Fibroblast of lung (primary cell): ENCODE data around the gene EPHB2. TPM values are rescaled to one million over a fixed set of nuclear protein-coding genes. Genes with fewer than 3 reads are reported as not detected.
A peak's percentile ranks its signal among the peaks of the same experiment; 100 is the strongest.

Experiments used
- DNase-seq, 2 donors: peaks; one replicate each; pipeline versions ENCODE4 v3.0.0 to v3.0.0-alpha.2; 2010; ENCODE audit warnings: low read depth in 2 of 2
- H2AFZ ChIP-seq: 2 replicates; pipeline ENCODE4 v1.5.1; 2012; ENCODE audit warnings: low read length, control low read depth, inconsistent platforms
- H3K27ac ChIP-seq: 2 replicates; pipeline ENCODE4 v1.5.1; 2011; ENCODE audit warnings: low read length, control low read depth; ENCODE audit not compliant: insufficient read depth
- H3K27me3 ChIP-seq: 2 replicates; pipeline ENCODE4 v1.5.1; 2011; ENCODE audit warnings: mild to moderate bottlenecking, low read length; ENCODE audit not compliant: control insufficient read depth, insufficient read depth
- H3K36me3 ChIP-seq: 2 replicates; pipeline ENCODE4 v1.5.1; 2011; ENCODE audit warnings: low read length; ENCODE audit not compliant: control insufficient read depth, insufficient read depth
- H3K4me1 ChIP-seq: 2 replicates; pipeline ENCODE4 v1.5.1; 2011; ENCODE audit warnings: low read length; ENCODE audit not compliant: control insufficient read depth, insufficient read depth; ENCODE audit errors: extremely low read depth
- H3K4me2 ChIP-seq: 2 replicates; pipeline ENCODE4 v1.5.1; 2011; ENCODE audit warnings: low read length, control low read depth; ENCODE audit not compliant: insufficient read depth; ENCODE audit errors: extremely low read depth
- H3K4me3 ChIP-seq, 4 experiments: fragments of 200-600 bp in 1 of 4; sonication (generic) in 1 of 4; replicated peaks in 1 of 4; 2 replicates each; pipeline ENCODE4 v1.5.1; 2011 to 2016; ENCODE audit warnings: low read length in 4 of 4, low read depth in 3 of 4, mild to moderate bottlenecking in 3 of 4, control low read depth in 2 of 4, inconsistent platforms in 1 of 4, mixed read lengths in 1 of 4; ENCODE audit not compliant: insufficient read depth in 1 of 4; ENCODE audit errors: control extremely low read depth in 1 of 4
- H3K79me2 ChIP-seq: 2 replicates; pipeline ENCODE4 v1.5.1; 2012; ENCODE audit warnings: mild to moderate bottlenecking, low read length, inconsistent platforms; ENCODE audit not compliant: control insufficient read depth, insufficient read depth
- H3K9ac ChIP-seq: 2 replicates; pipeline ENCODE4 v1.5.1; 2011; ENCODE audit warnings: mild to moderate bottlenecking, low read length, control low read depth; ENCODE audit not compliant: insufficient read depth
- H3K9me3 ChIP-seq: 2 replicates; pipeline ENCODE4 v1.5.1; 2012; ENCODE audit warnings: low read depth, low read length; ENCODE audit not compliant: control insufficient read depth, insufficient read depth
- H4K20me1 ChIP-seq: 2 replicates; pipeline ENCODE4 v1.5.1; 2011; ENCODE audit warnings: low read length; ENCODE audit not compliant: control insufficient read depth, insufficient read depth; ENCODE audit errors: extremely low read depth
- EZH2 ChIP-seq: IDR thresholded peaks from 2 replicates; pipeline ENCODE4 v1.5.1; 2012; ENCODE audit warnings: low read length, control low read depth, mild to moderate bottlenecking; ENCODE audit errors: missing control alignments
- polyA plus RNA-seq, 2 donors: library from polyadenylated mRNA; depleted of rRNA in 1 of 2; stranded (reverse) in 1 of 2; unstranded in 1 of 2; fragments of >200 nt; gene quantifications; 2 replicates each; pipeline ENCODE4 v1.2.1, GENCODE V29; 2011 to 2012; ENCODE audit warnings: missing spikeins in 1 of 2
- total RNA-seq: library from RNA; depleted of rRNA; stranded (reverse); fragments of >200 nt; gene quantifications from 2 replicates; pipeline ENCODE4 v1.2.1, GENCODE V29; 2014
- TF ChIP-seq, protein P1 (sequence below), 2 donors: IDR thresholded peaks in 1 of 2; conservative IDR thresholded peaks in 1 of 2; 1 replicate in 1 of 2; 2 replicates in 1 of 2; pipeline ENCODE4 v1.5.1; 2011 to 2012; ENCODE audit warnings: low read length in 2 of 2, control low read depth in 1 of 2, inconsistent platforms in 1 of 2, low read depth in 1 of 2, mild to moderate bottlenecking in 1 of 2

EPHB2 gene
- total and polyA plus RNA-seq, 2 donors (not counting 1 experiment from before 2014, with no cell fraction given): 4.1 to 11.2 TPM

DNA sequence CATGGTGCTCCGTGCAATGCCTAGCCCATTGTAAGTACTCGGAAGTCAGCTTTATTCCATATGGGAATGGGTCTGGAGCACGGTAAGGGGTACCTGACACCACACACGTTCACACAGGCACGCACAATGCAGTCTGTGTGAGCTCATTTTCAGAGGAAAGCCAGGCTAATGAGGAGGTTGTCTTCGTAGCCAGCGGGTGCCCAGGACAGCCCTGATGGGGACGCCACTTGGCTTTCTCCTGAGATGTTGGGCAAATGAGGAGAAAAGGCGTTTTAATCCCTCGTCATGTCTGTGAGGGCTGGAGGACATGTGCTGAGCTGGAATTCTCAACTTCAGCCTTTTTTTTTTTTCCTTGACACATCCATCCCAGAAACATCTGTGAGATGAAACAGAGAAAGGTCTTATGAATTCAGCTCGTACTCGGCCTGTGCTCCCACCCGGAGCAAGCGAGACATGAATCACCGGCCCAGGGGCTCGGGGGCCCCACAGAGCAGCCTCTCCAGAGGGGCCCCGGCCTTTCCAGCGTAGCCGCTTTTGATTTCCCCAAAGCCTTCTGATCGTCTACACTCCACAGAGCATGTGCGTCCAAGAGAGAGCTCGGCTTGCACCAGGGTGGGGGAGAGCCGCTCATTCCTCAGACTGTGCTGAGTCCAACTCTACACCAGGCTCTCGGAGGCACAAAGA, 125.1 kb downstream of the EPHB2 start:
- Histone ChIP-seq H3K27me3 (no peaks in the 10 kb centered on the region), H3K4me1 (peaks cover 12% of the 10 kb centered on the region), H2AFZ (no peak overlapping the region), H3K4me2 (no peak overlapping the region), H4K20me1 (no peaks in the 10 kb centered on the region), H3K36me3 (no peaks in the 10 kb centered on the region), H3K4me3 (no peak overlapping the region), H3K27ac (no peak overlapping the region), H3K9me3 (no peaks in the 10 kb centered on the region), H3K9ac (no peak overlapping the region), H3K79me2 (no peaks in the 10 kb centered on the region)
- TF ChIP-seq EZH2: no peak
- TF ChIP-seq, protein P1, sequence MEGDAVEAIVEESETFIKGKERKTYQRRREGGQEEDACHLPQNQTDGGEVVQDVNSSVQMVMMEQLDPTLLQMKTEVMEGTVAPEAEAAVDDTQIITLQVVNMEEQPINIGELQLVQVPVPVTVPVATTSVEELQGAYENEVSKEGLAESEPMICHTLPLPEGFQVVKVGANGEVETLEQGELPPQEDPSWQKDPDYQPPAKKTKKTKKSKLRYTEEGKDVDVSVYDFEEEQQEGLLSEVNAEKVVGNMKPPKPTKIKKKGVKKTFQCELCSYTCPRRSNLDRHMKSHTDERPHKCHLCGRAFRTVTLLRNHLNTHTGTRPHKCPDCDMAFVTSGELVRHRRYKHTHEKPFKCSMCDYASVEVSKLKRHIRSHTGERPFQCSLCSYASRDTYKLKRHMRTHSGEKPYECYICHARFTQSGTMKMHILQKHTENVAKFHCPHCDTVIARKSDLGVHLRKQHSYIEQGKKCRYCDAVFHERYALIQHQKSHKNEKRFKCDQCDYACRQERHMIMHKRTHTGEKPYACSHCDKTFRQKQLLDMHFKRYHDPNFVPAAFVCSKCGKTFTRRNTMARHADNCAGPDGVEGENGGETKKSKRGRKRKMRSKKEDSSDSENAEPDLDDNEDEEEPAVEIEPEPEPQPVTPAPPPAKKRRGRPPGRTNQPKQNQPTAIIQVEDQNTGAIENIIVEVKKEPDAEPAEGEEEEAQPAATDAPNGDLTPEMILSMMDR (conservative IDR thresholded peaks at IDR 0.05 in 1 of 2, IDR thresholded peaks at IDR 0.05 in 1 of 2; ENCODE audit: low read depth in 1 of 2, low read length in 2 of 2): no peak
- peak in 1 of 2 donors; percentile 58 for DNase-seq

DNA sequence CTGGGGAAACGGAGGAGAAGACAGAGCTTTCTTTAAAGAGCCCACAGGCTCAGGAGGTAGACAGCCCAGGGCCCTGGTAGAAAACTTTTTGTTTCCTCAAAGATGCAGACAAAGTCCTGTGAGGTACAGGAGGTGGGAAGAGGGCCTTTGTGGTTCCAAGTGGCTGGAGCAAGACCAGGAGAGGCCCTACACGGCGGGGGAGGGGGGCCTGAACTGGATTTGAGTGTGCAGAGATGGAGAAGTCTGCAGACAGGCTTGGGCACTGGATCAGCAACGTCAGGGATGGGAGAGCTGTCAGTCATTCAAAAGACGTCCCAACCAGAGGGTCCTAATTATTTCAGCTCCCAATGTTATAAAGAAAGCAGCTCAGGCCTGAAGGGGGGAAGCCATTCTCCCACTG, 126.2 kb downstream of the EPHB2 start:
- H3K9me3 ChIP-seq: no peaks in the 10 kb centered on the region
- H3K4me1 ChIP-seq: peaks cover 6% of the 10 kb centered on the region
- no peak for DNase-seq

GRCh38 chr1:22837332-22837731, 126.7 kb downstream of the EPHB2 start:
- Histone ChIP-seq H3K27ac (no peak overlapping the region), H3K79me2 (no peaks in the 10 kb centered on the region), H3K4me2 (no peak overlapping the region), H3K27me3 (no peaks in the 10 kb centered on the region), H3K4me1 (peaks cover 2% of the 10 kb centered on the region), H3K36me3 (no peaks in the 10 kb centered on the region), H4K20me1 (no peaks in the 10 kb centered on the region), H3K4me3 (no peak overlapping the region), H2AFZ (no peak overlapping the region), H3K9me3 (no peaks in the 10 kb centered on the region), H3K9ac (no peak overlapping the region)
- TF ChIP-seq EZH2: no peak
- TF ChIP-seq, protein P1 (conservative IDR thresholded peaks at IDR 0.05 in 1 of 2, IDR thresholded peaks at IDR 0.05 in 1 of 2; ENCODE audit: low read depth in 1 of 2, low read length in 2 of 2): no peak
- no peak for DNase-seq

More for the DNA sequence above, 126.2 kb downstream of the EPHB2 start:
- TF ChIP-seq EZH2: no peak
- TF ChIP-seq, protein P1 (conservative IDR thresholded peaks at IDR 0.05 in 1 of 2, IDR thresholded peaks at IDR 0.05 in 1 of 2; ENCODE audit: low read depth in 1 of 2, low read length in 2 of 2): no peak
- Histone ChIP-seq H3K4me2 (no peak overlapping the region), H4K20me1 (no peaks in the 10 kb centered on the region), H3K9ac (no peak overlapping the region), H3K4me3 (no peak overlapping the region), H2AFZ (no peak overlapping the region), H3K27me3 (no peaks in the 10 kb centered on the region), H3K27ac (no peak overlapping the region), H3K79me2 (no peaks in the 10 kb centered on the region), H3K36me3 (no peaks in the 10 kb centered on the region)
